ENCODE results near the gene RAB18. TPM values are rescaled to one million over a fixed set of nuclear protein-coding genes. Genes with fewer than 3 reads are reported as not detected.
"Not testable (repeated sequence)": the region's sequence is repeated elsewhere in the genome, so short reads cannot be mapped to it uniquely, and the experiment has no call there.

The RAB18 gene
- total RNA-seq, 1 donor from 2014 or later = 45.9 TPM

GRCh38 chr10:27568196-27569175 is 64.4 kb downstream of the RAB18 start:
- TF ChIP-seq, protein P1, sequence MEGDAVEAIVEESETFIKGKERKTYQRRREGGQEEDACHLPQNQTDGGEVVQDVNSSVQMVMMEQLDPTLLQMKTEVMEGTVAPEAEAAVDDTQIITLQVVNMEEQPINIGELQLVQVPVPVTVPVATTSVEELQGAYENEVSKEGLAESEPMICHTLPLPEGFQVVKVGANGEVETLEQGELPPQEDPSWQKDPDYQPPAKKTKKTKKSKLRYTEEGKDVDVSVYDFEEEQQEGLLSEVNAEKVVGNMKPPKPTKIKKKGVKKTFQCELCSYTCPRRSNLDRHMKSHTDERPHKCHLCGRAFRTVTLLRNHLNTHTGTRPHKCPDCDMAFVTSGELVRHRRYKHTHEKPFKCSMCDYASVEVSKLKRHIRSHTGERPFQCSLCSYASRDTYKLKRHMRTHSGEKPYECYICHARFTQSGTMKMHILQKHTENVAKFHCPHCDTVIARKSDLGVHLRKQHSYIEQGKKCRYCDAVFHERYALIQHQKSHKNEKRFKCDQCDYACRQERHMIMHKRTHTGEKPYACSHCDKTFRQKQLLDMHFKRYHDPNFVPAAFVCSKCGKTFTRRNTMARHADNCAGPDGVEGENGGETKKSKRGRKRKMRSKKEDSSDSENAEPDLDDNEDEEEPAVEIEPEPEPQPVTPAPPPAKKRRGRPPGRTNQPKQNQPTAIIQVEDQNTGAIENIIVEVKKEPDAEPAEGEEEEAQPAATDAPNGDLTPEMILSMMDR (IDR thresholded peaks at IDR 0.05; ENCODE audit: insufficient read depth, low read length, poor library complexity, severe bottlenecking) = no peak
- Histone ChIP-seq H3K4me3 (ENCODE audit: low read depth, low read length) (no peak overlapping the region), H3K36me3 (ENCODE audit: control insufficient read depth, insufficient read depth, low read length) (no peaks in the 10 kb centered on the region), H3K27me3 (ENCODE audit: control insufficient read depth, insufficient read depth, low read length) (no peaks in the 10 kb centered on the region)
- no peak for DNase-seq (ENCODE audit: low read depth)

DNA sequence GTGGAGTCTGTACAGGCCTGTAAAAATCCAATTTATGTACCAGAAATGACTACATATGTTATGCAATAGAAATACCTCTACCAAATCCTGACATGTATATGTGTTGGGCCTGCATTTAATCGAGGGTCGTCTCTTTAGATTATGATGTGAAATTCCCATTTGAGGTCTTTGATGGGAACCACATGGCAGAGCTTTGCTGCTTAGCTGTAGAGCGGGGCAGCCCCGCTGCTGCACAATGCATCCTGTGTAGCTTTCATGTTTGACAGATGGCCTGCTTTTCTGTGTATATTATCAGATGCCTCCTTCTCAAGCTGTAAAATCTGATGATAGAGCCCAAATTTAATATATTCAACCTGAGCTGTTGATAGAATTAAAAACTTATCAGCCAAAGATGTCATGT is 65.8 kb downstream of the RAB18 start:
- no peak for DNase-seq (ENCODE audit: low read depth)
- Histone ChIP-seq H3K4me3 (ENCODE audit: low read depth, low read length) (no peak overlapping the region), H3K36me3 (ENCODE audit: control insufficient read depth, insufficient read depth, low read length) (no peaks in the 10 kb centered on the region), H3K27me3 (ENCODE audit: control insufficient read depth, insufficient read depth, low read length) (no peaks in the 10 kb centered on the region)
- TF ChIP-seq, protein P1 (IDR thresholded peaks at IDR 0.05; ENCODE audit: insufficient read depth, low read length, poor library complexity, severe bottlenecking) = no peak

DNA sequence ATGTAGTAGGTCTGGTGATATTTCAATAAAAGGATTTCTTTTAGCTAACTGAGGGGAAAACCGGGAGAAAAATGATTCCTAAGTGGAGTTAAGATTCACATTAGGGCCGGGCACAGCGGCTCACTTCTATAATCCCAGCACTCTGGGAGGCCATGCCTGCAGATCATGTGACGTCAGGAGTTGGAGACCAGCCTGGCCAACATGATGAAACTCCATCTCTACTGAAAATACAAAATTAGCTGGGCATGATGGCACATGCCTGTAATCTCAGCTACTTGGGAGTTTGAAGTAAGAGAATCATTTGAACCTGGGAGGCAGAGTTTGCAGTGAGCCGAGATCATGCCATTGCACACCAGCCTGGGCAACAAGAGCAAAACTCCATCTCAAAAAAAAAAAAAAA is 72.9 kb downstream of the RAB18 start:
- not testable (repeated sequence) for H3K27me3 ChIP-seq (ENCODE audit: control insufficient read depth, insufficient read depth, low read length); H3K36me3 ChIP-seq (ENCODE audit: control insufficient read depth, insufficient read depth, low read length); DNase-seq (ENCODE audit: low read depth); H3K4me3 ChIP-seq (ENCODE audit: low read depth, low read length)

GRCh38 chr10:27578316-27578715 is 74.2 kb downstream of the RAB18 start:
- no peak for DNase-seq (ENCODE audit: low read depth)
- H3K27me3 ChIP-seq (ENCODE audit: control insufficient read depth, insufficient read depth, low read length) = no peaks in the 10 kb centered on the region
- TF ChIP-seq, protein P1 (IDR thresholded peaks at IDR 0.05; ENCODE audit: insufficient read depth, low read length, poor library complexity, severe bottlenecking) = no peak
- H3K4me3 ChIP-seq (ENCODE audit: low read depth, low read length) = no peak overlapping the region
- no peaks in the 10 kb centered on the region for H3K36me3 ChIP-seq (ENCODE audit: control insufficient read depth, insufficient read depth, low read length)

DNA sequence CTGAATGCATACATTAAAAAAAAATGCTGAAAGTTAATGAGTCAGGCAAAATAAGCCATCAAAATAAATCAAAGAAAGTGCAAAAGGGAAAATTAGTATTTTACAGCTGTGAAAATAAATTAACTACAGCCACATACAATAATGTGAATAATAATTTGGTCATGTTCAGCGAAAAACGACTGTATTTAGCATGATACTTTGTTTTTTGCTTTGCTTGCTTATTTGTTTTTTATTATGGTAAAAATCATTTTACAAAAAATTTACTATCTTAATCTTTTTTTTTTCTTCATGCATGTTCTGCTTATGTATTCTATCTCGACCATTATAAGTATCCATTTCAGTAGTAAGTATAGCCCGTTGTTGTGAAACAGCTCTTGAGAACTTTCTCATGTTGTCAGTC is 77.1 kb downstream of the RAB18 start:
- TF ChIP-seq, protein P1 (IDR thresholded peaks at IDR 0.05; ENCODE audit: insufficient read depth, low read length, poor library complexity, severe bottlenecking) = no peak
- DNase-seq (ENCODE audit: low read depth) = no peak
- H3K4me3 ChIP-seq (ENCODE audit: low read depth, low read length) = no peak overlapping the region
- no peaks in the 10 kb centered on the region for H3K27me3 ChIP-seq (ENCODE audit: control insufficient read depth, insufficient read depth, low read length)
- no peaks in the 10 kb centered on the region for H3K36me3 ChIP-seq (ENCODE audit: control insufficient read depth, insufficient read depth, low read length)

DNA sequence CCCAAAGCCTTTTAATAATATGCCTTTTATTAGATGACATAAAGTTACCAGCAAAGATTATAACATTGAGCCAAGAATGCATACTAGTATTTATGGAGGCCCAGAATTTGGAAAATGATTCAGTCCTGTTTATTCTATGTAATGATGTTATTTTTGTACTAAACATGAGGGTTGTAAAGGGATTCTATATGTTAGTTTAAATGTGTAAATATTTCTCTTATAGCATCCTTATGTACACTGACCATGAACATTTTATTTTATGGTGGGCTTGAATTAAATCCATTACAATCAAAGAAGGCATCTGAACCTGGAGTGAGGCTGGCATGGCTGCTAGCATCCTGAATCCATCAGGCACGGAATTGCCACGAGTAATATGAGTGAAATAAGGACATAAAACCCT is 80.2 kb downstream of the RAB18 start:
- Histone ChIP-seq H3K4me3 (ENCODE audit: low read depth, low read length) (no peak overlapping the region), H3K36me3 (ENCODE audit: control insufficient read depth, insufficient read depth, low read length) (no peaks in the 10 kb centered on the region), H3K27me3 (ENCODE audit: control insufficient read depth, insufficient read depth, low read length) (no peaks in the 10 kb centered on the region)
- no peak for DNase-seq (ENCODE audit: low read depth)
- TF ChIP-seq, protein P1 (IDR thresholded peaks at IDR 0.05; ENCODE audit: insufficient read depth, low read length, poor library complexity, severe bottlenecking) = no peak

Other genes with a start within 250 kb of the RAB18 start
- gene MKX, start 241.5 kb downstream of the RAB18 start, total RNA-seq = 3.2 TPM in 2 replicates